HG02943 (cell line): ENCODE data around the gene NFKBIB.
A peak's percentile ranks its signal among the peaks of the same experiment; 100 is the strongest.
"Not testable (repeated sequence)": the region's sequence is repeated elsewhere in the genome, so short reads cannot be mapped to it uniquely, and the experiment has no call there.

ENCODE experiments used
- ATAC-seq: cut with Tn5 transposase; IDR thresholded peaks from one replicate; pipeline ENCODE4 v1.9.1; 2021; ENCODE audit warnings: mild to moderate bottlenecking, low read depth, moderate library complexity; ENCODE audit not compliant: unreplicated experiment

Gene NFKBIB

GRCh38 chr19:38899447-38900201 is at the start of gene NFKBIB, which contains the start of gene SIRT2:
NFKBIB (plus strand) TSS chr19:38899969; CDS start chr19:38900033, 64 bp downstream.
SIRT2 (minus strand) TSS chr19:38899618; CDS start chr19:38899521, 97 bp downstream.
- peak; percentile 89 for ATAC-seq

- peak; percentile 63 for ATAC-seq
These were observed 49.3 kb upstream of the NFKBIB start for GRCh38 chr19:38850436-38850975.

DNA sequence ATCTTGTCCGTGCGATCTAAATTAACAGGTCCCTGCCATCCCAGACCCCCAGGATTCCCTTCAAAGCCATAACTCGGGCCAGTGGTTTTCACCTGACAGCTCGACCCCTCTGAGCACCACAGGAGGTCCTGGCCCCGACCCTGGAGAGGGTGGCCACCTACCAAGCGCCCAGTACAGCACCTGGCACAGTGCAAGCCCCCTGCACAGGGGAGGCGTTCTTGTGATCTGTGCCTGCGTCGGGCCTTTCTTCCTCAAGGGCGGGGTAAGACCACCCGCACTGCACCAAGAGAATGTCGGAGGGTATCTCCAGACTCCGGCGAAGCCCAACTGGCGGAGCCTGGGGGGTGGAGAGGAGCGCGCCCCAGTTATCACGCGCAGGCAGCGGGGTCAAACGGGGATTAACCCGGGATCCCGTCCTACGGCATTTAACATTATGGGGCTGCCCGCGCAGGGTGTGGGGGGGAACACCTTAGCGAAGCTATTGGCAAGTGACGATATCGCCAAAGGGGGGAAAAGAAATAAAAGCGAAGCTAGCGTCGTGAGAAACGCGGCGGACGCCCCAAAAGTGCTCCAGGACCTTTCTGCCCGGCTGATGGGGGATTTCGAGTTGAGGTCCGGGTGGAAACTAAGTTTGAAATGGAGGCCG is 48.7 kb upstream of the NFKBIB start:
- no peak for ATAC-seq

DNA sequence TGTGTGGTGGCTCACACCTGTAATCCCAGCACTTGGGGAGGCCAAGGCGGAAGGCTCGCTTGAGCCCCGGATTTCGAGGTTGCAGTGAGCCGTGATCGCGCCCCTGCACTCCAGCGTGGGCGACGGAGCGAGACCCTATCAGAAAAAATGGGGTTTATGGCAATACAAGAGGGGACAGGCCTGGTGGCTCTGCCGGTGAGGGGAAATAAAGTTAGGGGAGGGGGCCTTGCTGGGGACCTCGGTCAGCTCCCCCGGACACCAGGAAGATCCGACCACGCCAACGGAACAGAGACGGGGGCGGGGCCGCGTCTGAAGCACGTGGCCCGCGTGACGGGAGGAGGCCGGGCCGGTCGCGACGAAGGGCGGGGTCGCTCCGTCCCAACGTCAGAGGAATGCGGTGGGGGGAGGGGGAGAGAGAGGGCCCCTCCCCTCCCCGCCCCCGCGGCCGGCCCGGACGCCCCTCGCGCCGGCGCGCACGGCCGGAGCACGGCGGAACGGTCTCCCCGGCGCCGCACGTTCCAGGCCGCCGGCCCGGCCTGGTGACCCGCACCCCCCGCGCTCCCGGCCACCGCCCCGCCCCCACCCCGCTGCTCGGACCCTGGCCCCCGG is 48.0 kb upstream of the NFKBIB start:
- ATAC-seq: no peak

- no peak for ATAC-seq
These were observed 47.3 kb upstream of the NFKBIB start for GRCh38 chr19:38852231-38853044.

- no peak for ATAC-seq
These were observed 46.6 kb upstream of the NFKBIB start for GRCh38 chr19:38853214-38853613.

GRCh38 chr19:38854961-38855360 is 44.8 kb upstream of the NFKBIB start:
- not testable (repeated sequence) for ATAC-seq

DNA sequence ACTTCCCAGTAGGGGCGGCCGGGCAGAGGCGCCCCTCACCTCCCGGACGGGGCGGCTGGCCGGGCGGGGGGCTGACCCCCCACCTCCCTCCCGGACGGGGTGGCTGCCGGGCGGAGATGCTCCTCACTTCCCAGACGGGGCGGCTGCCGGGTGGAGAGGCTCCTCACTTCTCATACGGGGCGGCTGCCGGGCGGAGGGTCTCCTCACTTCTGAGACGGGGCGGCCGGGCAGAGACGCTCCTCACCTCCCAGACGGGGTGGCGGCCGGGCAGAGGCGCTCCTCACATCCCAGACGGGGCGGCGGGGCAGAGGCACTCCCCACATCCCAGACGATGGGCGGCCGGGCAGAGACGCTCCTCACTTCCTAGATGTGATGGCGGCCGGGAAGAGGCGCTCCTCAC is 44.0 kb upstream of the NFKBIB start:
- ATAC-seq: not testable (repeated sequence)

DNA sequence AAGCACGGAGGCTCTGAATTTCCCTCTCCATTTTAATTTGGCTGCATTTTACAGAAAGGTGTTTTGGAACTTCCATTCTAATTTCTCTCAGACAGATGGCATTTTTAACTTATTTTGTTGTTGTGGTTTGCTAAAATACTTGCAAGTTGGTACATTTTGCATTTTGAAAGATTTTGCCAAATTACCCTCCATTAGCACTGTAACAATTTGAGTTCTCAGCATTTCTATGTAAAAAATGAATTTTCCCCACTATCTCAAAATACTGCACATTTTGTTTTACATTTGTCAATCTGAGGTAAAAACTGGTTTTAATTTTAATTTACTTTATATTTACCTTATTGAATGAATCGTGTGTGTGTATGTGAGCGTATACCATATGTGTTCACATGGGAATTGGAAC is 43.0 kb upstream of the NFKBIB start:
- ATAC-seq: no peak

DNA sequence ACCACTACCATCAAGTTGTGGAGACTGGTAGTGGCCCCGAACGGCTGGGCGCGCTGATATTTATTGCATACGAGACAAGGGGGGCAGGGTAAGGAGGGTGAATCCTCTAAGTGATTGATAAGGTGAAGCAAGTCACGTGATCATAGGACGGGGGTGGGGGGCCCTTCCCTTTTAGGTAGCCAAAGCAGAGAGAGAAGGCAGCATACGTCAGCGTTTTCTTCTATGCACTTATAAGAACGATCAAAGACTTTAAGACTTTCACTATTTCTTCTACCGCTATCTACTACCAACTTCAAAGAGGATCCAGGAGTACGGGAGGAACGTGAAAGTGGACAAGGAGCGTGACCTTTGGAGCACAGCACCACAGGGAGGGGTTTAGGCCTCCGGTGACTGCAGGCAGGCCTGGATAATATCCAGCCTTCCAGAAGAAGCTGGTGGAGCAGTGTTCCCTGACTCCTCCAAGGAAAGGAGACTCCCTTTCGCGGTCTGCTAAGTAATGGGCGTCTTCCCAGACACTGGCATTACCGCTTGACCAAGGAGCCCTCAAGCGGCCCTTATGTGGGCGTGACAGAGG is 40.1 kb upstream of the NFKBIB start:
- not testable (repeated sequence) for ATAC-seq

GRCh38 chr19:38861368-38861767 is 38.4 kb upstream of the NFKBIB start:
- no peak for ATAC-seq

DNA sequence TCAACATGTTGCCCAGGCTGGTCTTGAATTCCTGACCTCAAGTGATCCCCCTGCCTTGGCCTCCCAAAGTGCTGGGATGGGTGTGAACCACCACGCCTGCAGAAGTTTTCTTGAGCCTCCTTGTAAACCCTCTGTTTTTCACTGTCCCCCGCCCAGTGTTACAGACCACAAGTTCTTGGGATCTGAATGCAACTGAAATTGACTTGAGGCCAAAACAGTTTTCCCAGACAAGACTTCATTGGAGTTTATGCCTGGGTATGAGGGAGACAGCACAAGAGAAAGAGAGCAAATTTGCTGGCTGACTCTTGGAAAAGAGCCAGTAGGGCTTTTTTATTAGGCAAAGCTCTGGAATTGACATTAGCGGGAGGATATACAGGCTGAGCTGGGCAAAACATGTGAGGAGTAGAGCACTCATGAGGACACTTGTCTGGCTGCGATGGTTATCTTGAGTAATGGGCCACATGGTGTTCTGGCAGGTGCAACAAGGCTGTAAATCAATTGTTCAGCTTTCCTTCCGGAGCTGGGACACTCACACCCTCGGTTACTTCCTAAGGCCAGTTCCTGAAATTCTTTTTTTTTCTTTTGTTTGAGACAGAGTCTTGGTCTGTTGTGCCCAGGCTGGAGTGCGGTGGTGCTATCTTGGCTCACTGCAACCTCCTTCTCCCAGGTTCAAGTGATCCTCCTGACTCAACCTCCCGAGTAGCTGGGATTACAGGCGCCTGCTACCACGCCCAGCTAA is 37.3 kb upstream of the NFKBIB start:
- no peak for ATAC-seq

DNA sequence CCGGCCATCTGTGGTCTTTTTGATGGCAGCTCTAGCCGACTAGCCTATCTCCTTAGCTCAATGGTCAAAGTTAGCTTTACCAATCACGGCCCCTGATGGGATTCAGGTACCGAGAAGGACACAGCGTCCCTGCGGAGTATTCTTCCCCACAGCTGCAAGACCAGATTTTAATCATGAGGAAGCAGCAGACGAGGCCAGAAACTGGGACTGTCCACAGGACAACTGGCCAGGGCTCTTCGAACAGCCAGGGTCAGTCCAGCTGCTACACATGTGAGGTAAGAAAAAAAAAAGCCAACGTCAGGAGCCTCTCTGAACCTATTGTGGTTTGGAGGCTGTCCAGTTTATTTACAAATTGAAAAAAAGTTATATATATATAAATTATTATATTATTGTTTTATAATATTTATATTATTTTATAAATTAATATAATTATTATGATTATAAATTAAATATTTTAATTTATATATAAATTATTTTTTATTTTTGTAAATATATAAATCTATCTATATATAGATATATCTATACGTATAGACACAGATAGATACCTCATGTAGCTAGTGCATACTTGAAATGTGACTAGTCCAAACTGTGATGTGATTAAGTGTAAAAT is 32.5 kb upstream of the NFKBIB start:
- no peak for ATAC-seq

GRCh38 chr19:38868551-38868950 is 31.2 kb upstream of the NFKBIB start:
- no peak for ATAC-seq

GRCh38 chr19:38869160-38869835 is 30.5 kb upstream of the NFKBIB start:
- ATAC-seq: no peak

- ATAC-seq: peak; percentile 54
These were observed 29.7 kb upstream of the NFKBIB start for GRCh38 chr19:38869836-38870607.

- ATAC-seq: no peak
These were observed 29.2 kb upstream of the NFKBIB start for GRCh38 chr19:38870612-38871011.

- not testable (repeated sequence) for ATAC-seq
These were observed 26.4 kb upstream of the NFKBIB start for GRCh38 chr19:38873400-38873799.
